H1 (cell line): ENCODE data around the gene HLA-DOB. TPM values are rescaled to one million over a fixed set of nuclear protein-coding genes. Genes with fewer than 3 reads are reported as not detected.

Source experiments
- SIN3A ChIP-seq, 2 experiments: IDR thresholded peaks in 1 of 2; conservative IDR thresholded peaks in 1 of 2; 2 replicates each; pipeline ENCODE4 v1.6.1; 2011 to 2012; ENCODE audit warnings: low read length in 2 of 2, improper control_type of control experiment in 1 of 2, low read depth in 1 of 2, mild to moderate bottlenecking in 1 of 2
- polyA plus RNA-seq, 7 experiments: library from polyadenylated mRNA; depleted of rRNA in 3 of 7; stranded (reverse) in 5 of 7; unstranded in 2 of 7; fragments of >200 nt in 5 of 7; fragments of 200-250 nt in 2 of 7; gene quantifications; 1 replicate in 5 of 7; 2 replicates in 1 of 7; 4 replicates in 1 of 7; pipeline versions ENCODE4 v1.2.1 to v1.2.3, GENCODE V29; 2011 to 2013; ENCODE audit warnings: missing spikeins in 2 of 7, mixed read lengths in 2 of 7
- total RNA-seq: library from RNA; stranded (reverse); fragmentation: NEBNext Ultra II Directional; extraction: Animal tissue kit (Norgen Biotek cat#: 25700); gene quantifications from 2 replicates; pipeline ENCODE4 v1.2.1, GENCODE V29; 2021

Gene HLA-DOB
- total and polyA plus RNA-seq, 2 of the 8 experiments (the other 6 are each of a cell fraction or from before 2014, with no cell fraction given) = 0.35 TPM; not detected in 1

DNA sequence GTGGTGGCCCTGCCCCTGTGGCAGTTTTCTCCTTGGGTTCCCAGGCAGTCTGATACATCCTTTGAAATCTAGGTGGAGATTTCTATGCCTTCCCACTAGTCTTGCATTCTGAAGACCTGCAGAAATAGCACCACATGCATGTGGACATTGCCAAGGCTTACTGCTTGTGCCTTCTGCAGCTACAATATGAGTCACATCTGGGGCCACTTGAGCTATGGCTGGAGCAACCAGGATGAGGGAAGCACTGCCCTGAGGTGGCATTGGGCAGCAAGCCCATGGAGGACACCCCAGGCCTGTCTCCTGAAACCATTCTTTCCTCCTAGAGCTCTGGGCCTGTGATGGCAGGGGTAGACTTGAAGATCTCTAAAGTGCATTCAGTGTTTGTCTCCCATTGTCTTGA is 37.8 kb downstream of the HLA-DOB start (continued):
- no peak for TF ChIP-seq SIN3A (conservative IDR thresholded peaks at IDR 0.05 in 1 of 2, IDR thresholded peaks at IDR 0.05 in 1 of 2; ENCODE audit: low read depth in 1 of 2, low read length in 2 of 2)
